K562 (cell line): ENCODE measurements around the gene FJX1. TPM values are rescaled to one million over a fixed set of nuclear protein-coding genes. Genes with fewer than 3 reads are reported as not detected.

Experiments
- ARID2 ChIP-seq: fragments of 450-650 bp; IDR thresholded peaks from 2 replicates; pipeline ENCODE4 v1.6.1; 2017; ENCODE audit warnings: antibody characterized with exemption, mild to moderate bottlenecking
- ATF1 ChIP-seq, 2 experiments: fragments of 450-650 bp in 1 of 2; IDR thresholded peaks; 2 replicates each; pipeline ENCODE4 v1.6.1; 2016; ENCODE audit warnings: missing compliant biosample characterization in 1 of 2, missing genetic modification characterization in 1 of 2
- CBX2 ChIP-seq: fragments of 200-600 bp; sonication (generic); IDR thresholded peaks from one replicate; pipeline ENCODE4 v1.6.1; 2012; ENCODE audit warnings: mild to moderate bottlenecking, low read length, inconsistent platforms; ENCODE audit not compliant: insufficient read depth, poor library complexity, severe bottlenecking
- CCAR2 ChIP-seq: fragments of 200-400 bp; formaldehyde crosslinking; IDR thresholded peaks from 2 replicates; pipeline ENCODE4 v1.6.1; 2017; ENCODE audit warnings: mild to moderate bottlenecking, low read depth, low read length
- E2F5 ChIP-seq: sonication (generic); formaldehyde crosslinking; IDR thresholded peaks from 2 replicates; pipeline ENCODE4 v1.8.0; 2022; ENCODE audit warnings: mild to moderate bottlenecking, missing genetic modification reagents
- HDAC2 ChIP-seq: fragments of 450-650 bp; IDR thresholded peaks from 2 replicates; pipeline ENCODE4 v1.6.1; 2016; ENCODE audit warnings: mild to moderate bottlenecking
- HMBOX1 ChIP-seq: sonication (generic); IDR thresholded peaks from 2 replicates; pipeline ENCODE4 v1.6.1; 2016
- MECOM ChIP-seq: fragments of 250-450 bp; sonication (Bioruptor Pico); IDR thresholded peaks from 2 replicates; pipeline ENCODE4 v1.8.0; 2022; ENCODE audit warnings: inconsistent platforms
- NBN ChIP-seq: fragments of 450-650 bp; IDR thresholded peaks from 2 replicates; pipeline ENCODE4 v1.6.1; 2016; ENCODE audit warnings: low read depth, mild to moderate bottlenecking
- NCOA1 ChIP-seq: fragments of 450-650 bp; IDR thresholded peaks from 2 replicates; pipeline ENCODE4 v1.6.1; 2016; ENCODE audit warnings: low read depth
- NR3C1 ChIP-seq: sonication (generic); formaldehyde crosslinking; IDR thresholded peaks from 2 replicates; pipeline ENCODE4 v1.8.1; 2022; ENCODE audit warnings: missing genetic modification reagents
- POLR2A ChIP-seq: fragments of 450-650 bp; conservative IDR thresholded peaks from 2 replicates; pipeline ENCODE4 v1.6.1; 2016
- SAFB ChIP-seq: fragments of 200-400 bp; formaldehyde crosslinking; IDR thresholded peaks from 2 replicates; pipeline ENCODE4 v1.6.1; 2017; ENCODE audit warnings: low read depth, low read length, borderline replicate concordance
- SMC3 ChIP-seq: conservative IDR thresholded peaks from 2 replicates; pipeline ENCODE4 v1.6.1; 2011; ENCODE audit warnings: low read depth, low read length, improper control_type of control experiment; ENCODE audit not compliant: insufficient read depth
- SRF ChIP-seq, 2 experiments: fragments of 250-450, 450-650 bp in 1 of 2; sonication (Bioruptor Pico) in 1 of 2; sonication (generic) in 1 of 2; formaldehyde crosslinking; IDR thresholded peaks; 2 replicates each; pipeline versions ENCODE4 v1.5.0 to v1.5.1; 2020 to 2022; ENCODE audit warnings: mild to moderate bottlenecking in 1 of 2, missing genetic modification reagents in 1 of 2
- STAT5A ChIP-seq: IDR thresholded peaks from 2 replicates; pipeline ENCODE4 v1.6.1; 2012; ENCODE audit warnings: low read length, inconsistent platforms, borderline replicate concordance
- TEAD4 ChIP-seq, 2 experiments: sonication (generic) in 1 of 2; formaldehyde crosslinking in 1 of 2; IDR thresholded peaks; 2 replicates each; pipeline versions ENCODE4 v1.6.1 to v1.8.0; 2012 to 2022; ENCODE audit warnings: borderline replicate concordance in 1 of 2, inconsistent platforms in 1 of 2, low read length in 1 of 2, mild to moderate bottlenecking in 1 of 2, missing genetic modification reagents in 1 of 2
- UBTF ChIP-seq, 2 experiments: IDR thresholded peaks; 2 replicates each; pipeline ENCODE4 v1.6.1; 2012; ENCODE audit warnings: improper control_type of control experiment in 2 of 2, low read depth in 2 of 2, low read length in 2 of 2, borderline replicate concordance in 1 of 2
- USF2 ChIP-seq: sonication (generic); formaldehyde crosslinking; IDR thresholded peaks from 2 replicates; pipeline ENCODE4 v1.5.0; 2020; ENCODE audit warnings: missing genetic modification reagents
- XRCC5 ChIP-seq: fragments of 200-400 bp; formaldehyde crosslinking; IDR thresholded peaks from 2 replicates; pipeline ENCODE4 v1.6.1; 2017; ENCODE audit warnings: low read depth, mild to moderate bottlenecking, low read length
- ZBTB7A ChIP-seq: IDR thresholded peaks from 2 replicates; pipeline ENCODE4 v1.6.1; 2011; ENCODE audit warnings: low read depth, mild to moderate bottlenecking, low read length, moderate library complexity, borderline replicate concordance; ENCODE audit not compliant: control insufficient read depth
- ZNF75A ChIP-seq: fragments of 450-650 bp; formaldehyde crosslinking; IDR thresholded peaks from 2 replicates; pipeline ENCODE4 v1.4.0; 2020; ENCODE audit warnings: mild to moderate bottlenecking
- ZNF785 ChIP-seq: fragments of 250-450 bp; sonication (Bioruptor Pico); IDR thresholded peaks from 2 replicates; pipeline ENCODE4 v1.4.0; 2020; ENCODE audit warnings: mild to moderate bottlenecking
- polyA plus RNA-seq, 8 experiments: library from polyadenylated mRNA; depleted of rRNA in 4 of 8; stranded (reverse) in 5 of 8; unstranded in 3 of 8; fragments of >200 nt; fragmentation: Nextera tagmentation in 2 of 8; fragmentation: Illumina TruSeq in 1 of 8; extraction: Ambion mirVana in 2 of 8; extraction: Trizol in 1 of 8; gene quantifications; 2 replicates each; pipeline versions ENCODE4 v1.2.1 to v1.2.3, GENCODE V29; 2011 to 2014; ENCODE audit warnings: inconsistent platforms in 1 of 8, missing spikeins in 1 of 8
- total RNA-seq, 7 experiments: library from RNA; depleted of rRNA in 6 of 7; stranded (reverse); fragments of >200 nt in 6 of 7; fragmentation: Illumina TruSeq in 2 of 7; extraction: Trizol in 2 of 7; gene quantifications; 2 replicates each; pipeline versions ENCODE4 v1.2.1 to v1.2.3, GENCODE V29; 2011 to 2021; ENCODE audit warnings: low replicate concordance in 1 of 7

FJX1 gene
- total and polyA plus RNA-seq, 9 of the 15 experiments (the other 6 are each of a cell fraction or from before 2014, with no cell fraction given), result 0.10 to 2.7 (median 0.72) TPM

GRCh38 chr11:35618497-35619115, 346 bp downstream of the FJX1 start (continued):
- TF ChIP-seq CCAR2, result no peak
- no peak for TF ChIP-seq ZNF75A (CRISPR knock-in tag)
- TF ChIP-seq POLR2A, result no peak
- no peak for TF ChIP-seq MECOM (CRISPR knock-in tag)
- TF ChIP-seq USF2 (CRISPR knock-in tag), result no peak
- no peak for TF ChIP-seq E2F5 (CRISPR knock-in tag)
- TF ChIP-seq ATF1 (CRISPR knock-in tag; IDR thresholded peaks at IDR 0.05), result no peak
- no peak for TF ChIP-seq ATF1 (tag; IDR thresholded peaks at IDR 0.05)
- no peak for TF ChIP-seq STAT5A
- TF ChIP-seq SRF (CRISPR knock-in tag; IDR thresholded peaks at IDR 0.05), result no peak
- no peak for TF ChIP-seq HMBOX1
- TF ChIP-seq NR3C1, result no peak
- no peak for TF ChIP-seq HDAC2
- TF ChIP-seq NCOA1, result no peak
- TF ChIP-seq TEAD4 (IDR thresholded peaks at IDR 0.05; ENCODE audit: low read length), result no peak
- TF ChIP-seq TEAD4 (CRISPR knock-in tag; IDR thresholded peaks at IDR 0.05; ENCODE audit: borderline replicate concordance), result peak; percentile 60; the same call in 1 of the 2 replicates
- TF ChIP-seq UBTF (IDR thresholded peaks at IDR 0.05; ENCODE audit: borderline replicate concordance in 1 of 2, low read depth in 2 of 2, low read length in 2 of 2), result no peak
- 0 out of 2 replicates have a peak, but pooled peaks have one; percentile 16 for TF ChIP-seq SAFB
- no peak for TF ChIP-seq SMC3
- no peak for TF ChIP-seq CBX2
- TF ChIP-seq ARID2, result no peak
- TF ChIP-seq ZBTB7A, result no peak
- TF ChIP-seq ZNF785 (CRISPR knock-in tag), result no peak
- no peak for TF ChIP-seq XRCC5
- TF ChIP-seq NBN, result no peak
